22Rv1 (cell line): ENCODE measurements around the gene SLC2A11.
"Not testable (repeated sequence)": the region's sequence is repeated elsewhere in the genome, so short reads cannot be mapped to it uniquely, and the experiment has no call there.

ENCODE experiments used
- ZFX ChIP-seq: fragments of 450-650 bp; IDR thresholded peaks from 2 replicates; pipeline ENCODE4 v1.6.1; 2017; ENCODE audit warnings: antibody characterized with exemption, borderline replicate concordance
- TF ChIP-seq, protein P1 (sequence below): fragments of 450-650 bp; IDR thresholded peaks from 2 replicates; pipeline ENCODE4 v1.5.1; 2017; ENCODE audit warnings: mild to moderate bottlenecking

- TF ChIP-seq, protein P1, sequence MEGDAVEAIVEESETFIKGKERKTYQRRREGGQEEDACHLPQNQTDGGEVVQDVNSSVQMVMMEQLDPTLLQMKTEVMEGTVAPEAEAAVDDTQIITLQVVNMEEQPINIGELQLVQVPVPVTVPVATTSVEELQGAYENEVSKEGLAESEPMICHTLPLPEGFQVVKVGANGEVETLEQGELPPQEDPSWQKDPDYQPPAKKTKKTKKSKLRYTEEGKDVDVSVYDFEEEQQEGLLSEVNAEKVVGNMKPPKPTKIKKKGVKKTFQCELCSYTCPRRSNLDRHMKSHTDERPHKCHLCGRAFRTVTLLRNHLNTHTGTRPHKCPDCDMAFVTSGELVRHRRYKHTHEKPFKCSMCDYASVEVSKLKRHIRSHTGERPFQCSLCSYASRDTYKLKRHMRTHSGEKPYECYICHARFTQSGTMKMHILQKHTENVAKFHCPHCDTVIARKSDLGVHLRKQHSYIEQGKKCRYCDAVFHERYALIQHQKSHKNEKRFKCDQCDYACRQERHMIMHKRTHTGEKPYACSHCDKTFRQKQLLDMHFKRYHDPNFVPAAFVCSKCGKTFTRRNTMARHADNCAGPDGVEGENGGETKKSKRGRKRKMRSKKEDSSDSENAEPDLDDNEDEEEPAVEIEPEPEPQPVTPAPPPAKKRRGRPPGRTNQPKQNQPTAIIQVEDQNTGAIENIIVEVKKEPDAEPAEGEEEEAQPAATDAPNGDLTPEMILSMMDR: not testable (repeated sequence)
- TF ChIP-seq ZFX: not testable (repeated sequence)
Measured at GRCh38 chr22:23921586-23922201, 64.0 kb downstream of the SLC2A11 start.
